CD4-positive, alpha-beta T cell treated with Interleukin-4 for 1 hour (primary cell): ENCODE results near the gene MYRF.

Experiments
- DNase-seq, 2 donors: peaks; one replicate each; pipeline ENCODE4 v3.0.0-alpha.2; 2020 to 2022

The MYRF gene

GRCh38 chr11:61828379-61828628 is 75.9 kb downstream of the MYRF start:
- no peak for DNase-seq

DNA sequence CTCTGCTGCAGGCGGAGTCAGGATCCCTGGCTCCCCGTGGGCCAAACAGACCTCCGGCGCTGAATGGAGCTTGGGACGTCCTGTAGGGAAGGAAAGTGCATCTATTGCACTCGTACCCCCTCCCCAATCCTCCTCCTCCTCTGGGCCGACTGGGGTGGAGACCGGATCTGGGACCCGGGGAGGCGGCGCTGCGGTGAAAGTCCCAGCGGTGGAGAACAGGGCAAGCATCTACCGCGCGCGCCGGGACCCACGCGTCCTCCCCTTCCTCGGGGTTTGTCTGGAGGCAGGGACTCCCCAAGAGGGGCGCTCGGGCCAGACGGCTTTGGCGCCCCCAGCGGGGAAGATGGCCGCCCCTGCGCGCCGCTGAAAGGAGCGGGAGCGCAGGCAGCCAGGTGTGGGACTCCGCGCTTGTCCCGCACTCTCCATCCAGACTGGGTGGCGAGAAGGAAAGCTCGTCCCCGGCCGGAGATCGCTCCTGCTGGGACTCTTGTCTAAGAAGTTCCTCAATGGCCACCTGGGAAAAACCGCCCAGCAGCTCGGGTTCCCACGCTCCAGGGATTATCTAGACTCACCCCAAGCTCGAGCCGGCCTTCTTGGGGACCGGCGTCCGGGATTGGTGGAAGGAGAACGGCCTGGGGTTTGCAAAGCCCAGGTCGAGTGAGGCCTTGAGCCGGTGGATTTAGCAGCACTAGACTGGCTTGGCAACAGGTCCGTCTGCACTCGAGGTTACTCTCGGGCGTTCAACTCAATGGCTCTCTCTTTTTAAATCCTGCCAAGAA is 76.4 kb downstream of the MYRF start:
- peak; percentile 15 for DNase-seq

DNA sequence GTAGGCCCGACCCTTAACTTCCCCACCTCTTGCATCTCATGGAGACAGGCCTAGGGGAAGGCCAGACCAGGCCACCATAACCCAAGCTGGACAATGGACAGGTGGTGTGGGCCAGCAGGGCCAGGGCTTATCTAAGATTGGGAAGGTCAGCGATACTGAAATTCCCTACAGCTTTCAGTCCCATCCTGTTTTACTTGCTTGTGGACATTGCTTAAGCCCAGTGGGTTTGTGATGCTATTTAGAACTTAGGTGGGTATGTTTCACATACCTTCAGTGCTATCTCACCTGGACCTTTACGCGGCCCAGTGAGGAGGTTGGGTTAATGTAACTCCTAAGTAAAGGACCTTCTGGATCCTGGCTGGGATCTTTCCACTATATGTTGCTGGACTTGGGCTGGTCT is 77.4 kb downstream of the MYRF start:
- DNase-seq, result no peak

DNA sequence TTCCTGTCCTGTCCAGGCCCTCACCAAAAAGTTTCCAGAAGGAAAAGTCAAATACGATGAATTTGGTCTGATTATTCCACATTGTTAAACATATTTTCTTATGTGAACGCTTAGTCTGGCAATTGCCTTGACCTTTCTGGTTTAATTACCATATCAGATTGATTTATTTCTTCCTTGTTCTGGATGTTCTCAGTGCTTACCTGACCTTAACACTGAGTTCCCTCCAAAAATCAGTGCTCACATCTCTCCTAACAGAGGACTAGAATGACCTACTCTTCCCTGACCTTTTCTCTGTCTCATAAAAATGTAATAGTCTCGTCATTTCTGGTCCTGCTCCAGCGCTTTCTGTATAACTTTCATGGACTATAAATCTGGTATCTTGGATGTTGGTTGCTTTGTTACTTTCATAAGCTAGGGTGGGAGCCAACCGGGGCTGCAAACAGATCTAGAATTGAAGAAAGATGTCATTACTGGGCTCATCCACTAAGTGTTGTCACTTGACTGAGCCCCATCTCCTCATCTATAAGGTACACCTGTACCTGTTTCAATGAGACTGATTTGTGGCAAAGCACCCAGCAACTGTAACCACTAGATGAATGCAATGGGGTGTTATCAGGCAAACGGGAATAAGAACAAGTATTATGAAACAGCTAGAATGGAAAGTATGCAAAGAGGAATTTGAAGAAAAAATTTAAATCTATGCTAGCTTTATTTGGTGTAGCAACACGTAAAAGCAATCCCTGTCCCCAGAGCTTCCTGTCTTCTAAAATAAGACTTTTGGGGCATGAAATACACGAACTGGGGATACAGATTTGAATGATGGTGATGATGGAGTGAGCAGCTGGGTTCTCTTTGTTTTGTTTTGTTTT is 78.0 kb downstream of the MYRF start:
- DNase-seq, result no peak

DNA sequence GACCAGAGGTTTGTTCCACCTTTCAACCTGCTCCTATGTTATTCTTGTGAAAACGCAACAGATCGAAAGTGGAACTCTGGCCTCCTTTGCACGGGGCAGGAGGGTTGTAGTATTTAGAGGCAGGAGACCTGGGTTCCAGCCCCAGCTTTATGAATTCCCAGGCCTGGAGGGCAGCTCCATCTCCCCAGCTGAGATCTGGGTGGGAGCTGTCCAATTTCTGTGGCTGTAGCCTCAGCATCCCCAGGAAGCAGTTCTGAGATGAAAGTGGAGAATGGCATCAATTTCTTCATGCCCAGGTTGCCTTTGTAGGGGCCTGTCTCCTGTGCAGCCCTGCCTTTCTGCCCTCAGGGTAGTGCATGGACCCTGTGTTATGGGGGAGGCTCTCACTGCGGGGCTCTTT is 79.8 kb downstream of the MYRF start:
- no peak for DNase-seq

DNA sequence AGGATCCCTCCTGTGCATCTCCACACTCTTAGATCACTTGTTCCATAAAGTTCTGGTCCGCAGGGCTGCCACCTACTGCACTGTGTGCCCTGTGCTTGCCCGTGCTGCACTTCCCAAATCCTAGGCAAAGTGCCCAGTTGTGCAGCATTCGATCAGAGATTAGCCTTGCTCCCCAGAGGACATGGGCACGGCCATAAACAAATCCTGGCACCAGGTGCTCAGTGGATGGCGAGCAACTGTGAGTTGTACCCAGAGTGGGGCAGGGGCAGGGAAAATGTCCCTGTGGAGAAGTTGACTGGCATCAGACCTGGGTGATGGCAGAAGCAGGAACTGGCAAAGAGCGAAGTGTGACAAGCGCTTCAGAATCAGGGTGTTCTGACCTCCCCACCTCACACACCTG is 80.3 kb downstream of the MYRF start:
- no peak for DNase-seq

GRCh38 chr11:61833471-61833870 is 81.0 kb downstream of the MYRF start:
- DNase-seq, result peak in 1 of 2 donors; percentile 29

DNA sequence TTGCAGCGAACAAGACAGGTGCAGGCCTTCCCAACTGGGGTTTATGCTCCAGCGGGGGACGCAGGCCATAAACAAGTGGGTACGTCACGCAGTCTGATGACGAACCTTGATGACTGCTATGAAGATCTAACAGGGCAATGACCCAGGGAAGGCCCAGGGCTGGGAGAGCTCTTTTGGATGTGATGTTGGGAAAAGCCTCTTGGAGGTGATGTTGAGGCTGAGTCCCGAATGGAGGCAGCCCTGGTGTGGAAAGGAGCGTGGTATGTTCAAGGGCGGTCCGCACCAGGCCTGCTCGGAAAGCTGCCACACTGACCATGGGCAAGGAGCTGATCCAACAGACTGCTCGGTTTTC is 81.5 kb downstream of the MYRF start:
- no peak for DNase-seq

- peak; percentile 69 to 70 for DNase-seq
Measured at GRCh38 chr11:61834278-61835048, 82.0 kb downstream of the MYRF start.

DNA sequence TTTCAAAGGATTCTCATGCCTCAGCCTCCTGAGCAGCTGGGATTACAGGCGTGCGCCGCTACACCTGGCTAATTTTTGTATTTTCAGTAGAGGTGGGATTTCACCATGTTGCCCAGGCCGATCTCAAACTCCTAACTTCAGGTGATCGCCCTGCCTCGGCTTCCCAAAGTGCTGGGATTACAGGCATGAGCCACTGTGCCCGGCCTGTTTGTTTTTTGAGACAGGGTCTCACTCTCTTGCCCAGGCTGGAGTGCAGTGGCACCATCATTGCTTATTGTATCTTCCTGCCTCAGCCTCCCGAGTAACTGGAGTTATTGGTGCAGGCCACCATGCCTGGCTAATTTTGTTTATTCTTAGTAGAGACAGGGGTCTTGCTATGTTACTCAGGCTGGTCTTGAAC is 83.8 kb downstream of the MYRF start:
- DNase-seq, result no peak

DNA sequence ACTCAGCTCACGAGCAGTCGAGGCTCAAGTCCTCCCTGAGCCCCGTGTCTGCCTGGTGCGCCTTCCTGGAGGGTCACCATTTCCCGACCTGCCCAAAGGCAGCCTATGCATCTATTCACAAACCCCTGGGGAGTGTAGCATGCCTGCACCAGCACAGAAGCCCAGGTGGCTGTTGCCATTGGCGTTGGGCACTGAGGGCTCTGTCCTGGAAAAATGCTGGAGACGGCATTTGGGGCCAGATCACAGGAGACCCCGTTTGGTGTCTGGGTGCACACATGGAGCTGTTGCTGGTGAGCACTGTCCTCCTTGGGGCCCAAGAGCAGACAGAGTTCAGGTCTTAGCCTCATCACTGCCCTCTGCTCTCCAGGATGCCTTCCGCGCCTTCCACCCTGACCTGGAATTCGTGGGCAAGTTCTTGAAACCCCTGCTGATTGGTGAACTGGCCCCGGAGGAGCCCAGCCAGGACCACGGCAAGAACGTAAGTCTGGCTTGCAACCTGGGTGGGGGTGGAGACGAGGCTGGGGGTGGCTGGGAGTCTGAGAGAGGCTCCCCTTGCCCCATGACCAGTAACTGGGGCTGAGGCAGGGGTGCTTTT is 85.1 kb downstream of the MYRF start:
- DNase-seq, result no peak
